SH-SY5Y (cell line): Measurements from ENCODE around the gene CDC42EP4.

ENCODE experiments used
- GATA2 ChIP-seq: IDR thresholded peaks from 2 replicates; pipeline ENCODE4 v1.6.1; 2011; ENCODE audit warnings: mild to moderate bottlenecking, low read depth, low read length
- GATA3 ChIP-seq: IDR thresholded peaks from 2 replicates; pipeline ENCODE4 v1.6.1; 2011; ENCODE audit warnings: low read depth, mild to moderate bottlenecking, low read length, moderate library complexity

DNA sequence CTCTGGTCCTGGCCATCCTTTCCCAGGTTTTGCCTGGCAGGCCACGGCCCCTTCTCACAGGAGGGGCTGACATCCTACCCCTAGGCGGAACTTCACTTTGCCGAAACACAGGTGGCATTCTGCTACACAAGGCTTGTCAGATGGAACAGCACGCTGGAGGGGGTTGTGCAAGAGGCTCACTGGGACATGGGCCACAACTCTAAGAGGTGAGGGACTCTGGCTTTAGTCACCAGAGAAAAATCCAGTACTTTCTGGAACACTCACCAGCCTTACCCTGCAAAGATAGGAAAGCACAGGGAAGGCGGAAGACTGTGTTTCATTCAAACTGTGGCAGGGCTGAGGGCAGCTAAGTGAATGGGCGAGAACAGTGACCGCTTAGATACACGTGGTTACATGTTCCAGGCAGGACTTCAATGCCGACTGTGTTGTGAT lies 18.3 kb downstream of the CDC42EP4 start:
- TF ChIP-seq GATA3: no peak
- TF ChIP-seq GATA2: no peak
